MM.1S (cell line): ENCODE measurements around the gene CIB4.

Experiments used
- EZH2 ChIP-seq: fragments of 300-600 bp; sonication (generic); optimal IDR thresholded peaks from 2 replicates; pipeline ENCODE3; 2017; ENCODE audit warnings: low read depth, mild to moderate bottlenecking, antibody characterized with exemption, low read length, mixed read lengths
- EZH2phosphoT487 ChIP-seq: fragments of 300-600 bp; sonication (generic); IDR thresholded peaks from 2 replicates; pipeline ENCODE4 v1.6.1; 2018; ENCODE audit warnings: antibody characterized with exemption, low read length
- TF ChIP-seq, protein P1 (sequence below): fragments of 300-600 bp; sonication (generic); IDR thresholded peaks from 2 replicates; pipeline ENCODE4 v1.5.1; 2016; ENCODE audit warnings: antibody characterized with exemption, low read length, mixed read lengths

DNA sequence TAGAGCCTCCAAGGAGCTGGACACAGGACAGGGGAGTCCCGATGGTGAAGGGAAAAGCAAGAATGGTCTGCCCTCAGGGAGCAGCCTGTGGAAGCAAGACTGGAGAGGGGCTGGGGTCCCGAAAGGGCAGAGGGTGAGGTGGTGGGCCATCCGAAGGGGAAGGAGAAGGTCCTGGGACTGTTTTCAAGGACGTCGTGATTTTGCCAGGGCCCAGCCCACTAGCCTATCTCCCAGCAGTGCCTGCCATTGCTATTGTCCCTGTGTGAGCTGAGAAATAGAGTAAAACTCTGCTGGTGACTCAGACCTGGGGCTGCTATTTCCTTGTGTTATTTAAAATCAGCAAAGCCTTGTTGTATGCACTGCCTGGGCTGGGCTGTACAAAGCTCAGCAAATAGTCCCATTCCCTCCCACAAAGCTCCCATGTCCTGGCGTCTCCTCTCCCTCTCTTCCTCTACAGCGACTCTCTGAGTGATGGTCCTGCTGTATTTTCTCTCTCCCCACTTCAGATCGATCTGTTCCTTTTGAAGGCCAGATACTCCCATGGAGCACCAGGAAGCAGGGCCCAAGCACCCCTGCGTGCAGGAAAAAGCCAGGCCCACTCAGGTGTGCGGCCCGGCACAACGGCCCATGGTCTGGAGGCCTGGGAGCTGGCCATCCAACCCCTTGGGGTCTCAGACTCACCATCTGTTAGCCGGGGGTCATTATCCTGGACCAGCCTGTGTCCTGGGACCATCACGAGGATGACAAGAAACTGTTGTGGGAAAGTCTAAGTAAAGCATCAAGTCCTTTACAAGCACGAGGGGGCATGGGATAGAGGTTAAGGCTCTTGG, 98.3 kb downstream of the CIB4 start:
- TF ChIP-seq EZH2: no peak
- TF ChIP-seq, protein P1, sequence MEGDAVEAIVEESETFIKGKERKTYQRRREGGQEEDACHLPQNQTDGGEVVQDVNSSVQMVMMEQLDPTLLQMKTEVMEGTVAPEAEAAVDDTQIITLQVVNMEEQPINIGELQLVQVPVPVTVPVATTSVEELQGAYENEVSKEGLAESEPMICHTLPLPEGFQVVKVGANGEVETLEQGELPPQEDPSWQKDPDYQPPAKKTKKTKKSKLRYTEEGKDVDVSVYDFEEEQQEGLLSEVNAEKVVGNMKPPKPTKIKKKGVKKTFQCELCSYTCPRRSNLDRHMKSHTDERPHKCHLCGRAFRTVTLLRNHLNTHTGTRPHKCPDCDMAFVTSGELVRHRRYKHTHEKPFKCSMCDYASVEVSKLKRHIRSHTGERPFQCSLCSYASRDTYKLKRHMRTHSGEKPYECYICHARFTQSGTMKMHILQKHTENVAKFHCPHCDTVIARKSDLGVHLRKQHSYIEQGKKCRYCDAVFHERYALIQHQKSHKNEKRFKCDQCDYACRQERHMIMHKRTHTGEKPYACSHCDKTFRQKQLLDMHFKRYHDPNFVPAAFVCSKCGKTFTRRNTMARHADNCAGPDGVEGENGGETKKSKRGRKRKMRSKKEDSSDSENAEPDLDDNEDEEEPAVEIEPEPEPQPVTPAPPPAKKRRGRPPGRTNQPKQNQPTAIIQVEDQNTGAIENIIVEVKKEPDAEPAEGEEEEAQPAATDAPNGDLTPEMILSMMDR: no peak
- no peak for TF ChIP-seq EZH2phosphoT487
